OCI-LY7 (cell line): Measurements from ENCODE around the gene CYP2A7. TPM values are rescaled to one million over a fixed set of nuclear protein-coding genes. Genes with fewer than 3 reads are reported as not detected.
"Not testable (repeated sequence)": the region's sequence is repeated elsewhere in the genome, so short reads cannot be mapped to it uniquely, and the experiment has no call there.

Experiments
- BruUV-seq: library from RNA; stranded (reverse); fragments of 400-500 nt; replicated peaks from 2 replicates; lab custom pipeline; 2021; lab: Mats Ljungman, UMichigan
- CTCF ChIA-PET: fragments of 300-600 bp; sonication (Branson Sonifier 250); formaldehyde crosslinking; loops from one replicate; lab custom pipeline; 2022; ENCODE audit warnings: antibody characterized with exemption; ENCODE audit not compliant: unreplicated experiment; lab: Charles Lee
- POLR2A ChIA-PET: fragments of 300-600 bp; sonication (Branson Sonifier 250); formaldehyde crosslinking; loops from one replicate; lab custom pipeline; 2022; ENCODE audit warnings: antibody characterized with exemption; lab: Charles Lee
- DNase-seq: peaks from one replicate; pipeline ENCODE4 v3.0.0-alpha.2; 2015; ENCODE audit warnings: low spot score
- H2AFZ ChIP-seq: fragments of 200-600 bp; sonication (generic), shearing (Covaris generic); 2 replicates; pipeline ENCODE4 v1.6.1; 2014; ENCODE audit warnings: mild to moderate bottlenecking, antibody characterized with exemption, low read length, moderate library complexity
- H3K27ac ChIP-seq: fragments of 200-600 bp; sonication (generic); 2 replicates; pipeline ENCODE4 v1.5.1; 2014; ENCODE audit warnings: mixed run types, low read depth, mild to moderate bottlenecking, moderate library complexity, low read length, inconsistent platforms; ENCODE audit not compliant: poor library complexity, severe bottlenecking
- H3K36me3 ChIP-seq: fragments of 200-600 bp; sonication (generic); 2 replicates; pipeline ENCODE4 v1.6.1; 2014; ENCODE audit warnings: mild to moderate bottlenecking, antibody characterized with exemption, low read length, moderate library complexity, mixed read lengths; ENCODE audit not compliant: insufficient read depth
- H3K4me1 ChIP-seq: fragments of 200-600 bp; sonication (generic); 2 replicates; pipeline ENCODE4 v1.5.1; 2014; ENCODE audit warnings: mild to moderate bottlenecking, low read length; ENCODE audit not compliant: insufficient read depth, poor library complexity, severe bottlenecking
- H3K4me2 ChIP-seq: fragments of 200-600 bp; sonication (generic); 2 replicates; pipeline ENCODE4 v1.6.1; 2014; ENCODE audit warnings: mild to moderate bottlenecking, low read length
- H3K4me3 ChIP-seq: fragments of 200-600 bp; sonication (generic); 2 replicates; pipeline ENCODE4 v1.5.1; 2014; ENCODE audit warnings: mild to moderate bottlenecking, low read depth, low read length; ENCODE audit not compliant: poor library complexity, severe bottlenecking
- H3K79me2 ChIP-seq: fragments of 200-600 bp; sonication (generic); 2 replicates; pipeline ENCODE4 v1.6.1; 2016; ENCODE audit warnings: low read depth, mild to moderate bottlenecking, low read length, moderate library complexity, mixed read lengths; ENCODE audit not compliant: insufficient read depth
- H3K9me2 ChIP-seq: fragments of 200-600 bp; sonication (generic); 2 replicates; pipeline ENCODE4 v1.6.1; 2016; ENCODE audit warnings: mild to moderate bottlenecking, low read length, mixed read lengths; ENCODE audit not compliant: insufficient read depth
- H3K9me3 ChIP-seq: fragments of 200-600 bp; sonication (generic); 2 replicates; pipeline ENCODE4 v1.6.1; 2014; ENCODE audit warnings: mild to moderate bottlenecking, mixed run types, low read length, mixed read lengths
- H4K20me1 ChIP-seq: fragments of 200-600 bp; sonication (generic); 2 replicates; pipeline ENCODE4 v1.6.1; 2014; ENCODE audit warnings: mild to moderate bottlenecking, antibody characterized with exemption, low read length, moderate library complexity, mixed read lengths; ENCODE audit not compliant: insufficient read depth
- CTCF ChIP-seq: fragments of 200-600 bp; sonication (generic); conservative IDR thresholded peaks from 2 replicates; pipeline ENCODE4 v1.5.1; 2014; ENCODE audit warnings: mild to moderate bottlenecking, antibody characterized with exemption, low read length, moderate library complexity, mixed read lengths
- EZH2phosphoT487 ChIP-seq: fragments of 200-600 bp; sonication (generic); IDR thresholded peaks from 2 replicates; pipeline ENCODE4 v1.6.1; 2018; ENCODE audit warnings: low read depth, borderline replicate concordance, mild to moderate bottlenecking, mixed run types, antibody characterized with exemption, low read length, moderate library complexity, mixed read lengths
- intact Hi-C: fragments of 100-400 bp; cut with micrococcal nuclease; formaldehyde crosslinking; loops from one replicate; pipeline ENCODE4 v1.10.0; 2022; ENCODE audit not compliant: unreplicated experiment
- total RNA-seq, 2 experiments: library from RNA; depleted of rRNA in 1 of 2; stranded (reverse); fragments of >200 nt in 1 of 2; shearing (Covaris generic) in 1 of 2; gene quantifications; 2 replicates each; pipeline ENCODE4 v1.2.3, GENCODE V29; 2014 to 2022

CYP2A7 gene
- total RNA-seq, 2 experiments from 2014 or later: not detected

DNA sequence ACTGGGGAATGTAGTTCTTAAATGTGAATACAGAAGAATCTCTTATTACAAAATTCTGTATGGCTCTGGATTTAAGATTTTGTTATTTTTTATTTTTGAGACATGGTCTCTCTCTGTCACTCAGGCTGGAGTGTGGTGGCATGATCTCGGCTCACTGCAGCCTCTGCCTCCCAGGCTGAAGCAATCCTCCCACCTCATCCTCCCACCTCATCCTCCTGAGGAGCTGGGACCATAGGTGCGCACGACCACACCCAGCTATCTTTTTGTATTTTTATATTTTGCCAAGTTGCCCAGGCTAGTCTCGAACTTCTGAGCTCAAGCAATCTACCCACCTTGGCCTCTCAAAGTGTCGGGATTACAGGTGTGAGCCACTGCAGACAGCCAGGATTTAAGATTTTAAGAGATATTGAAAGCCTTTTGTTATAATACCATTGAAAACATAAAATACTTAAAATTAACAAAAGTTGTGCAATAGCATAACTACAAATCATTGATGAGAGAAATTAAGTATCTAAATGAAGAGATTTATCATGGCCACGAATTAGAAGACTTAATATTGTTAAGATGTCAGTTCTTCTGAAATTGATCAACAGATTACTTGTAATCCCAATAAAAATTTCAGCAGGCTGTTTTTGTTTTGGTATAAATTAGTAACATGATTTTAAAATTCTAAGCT is 45.1 kb downstream of the CYP2A7 start:
- Histone ChIP-seq H3K36me3 (no peaks in the 10 kb centered on the region), H3K27ac (no peak overlapping the region), H3K4me2 (no peak overlapping the region), H3K9me3 (no peaks in the 10 kb centered on the region), H3K4me1 (no peaks in the 10 kb centered on the region), H3K79me2 (no peaks in the 10 kb centered on the region), H3K4me3 (no peak overlapping the region), H4K20me1 (no peaks in the 10 kb centered on the region), H3K9me2 (no peaks in the 10 kb centered on the region), H2AFZ (no peak overlapping the region)
- intact Hi-C loops: no loop called here
- no peak for TF ChIP-seq CTCF
- TF ChIP-seq EZH2phosphoT487: no peak
- CTCF ChIA-PET: no interaction called here
- DNase-seq: no peak
- no TSS peak for BruUV-seq
- POLR2A ChIA-PET: interaction anchor here (1.2 kb wide), 1 partner anchor 179 kb away, joined by 4 read pairs; no protein-coding TSS in a partner anchor

- H3K79me2 ChIP-seq, H3K27ac ChIP-seq, H3K9me3 ChIP-seq, H3K36me3 ChIP-seq, H3K4me2 ChIP-seq, H2AFZ ChIP-seq, DNase-seq, H3K9me2 ChIP-seq, H3K4me3 ChIP-seq, H4K20me1 ChIP-seq, H3K4me1 ChIP-seq, BruUV-seq, CTCF ChIA-PET, intact Hi-C loops: not testable (repeated sequence)
- POLR2A ChIA-PET: interaction anchor here (0.7 kb wide), 1 partner anchor 290 kb away, joined by 6 read pairs; no protein-coding TSS in a partner anchor
These were observed 48.1 kb downstream of the CYP2A7 start for GRCh38 chr19:40833728-40834533.

DNA sequence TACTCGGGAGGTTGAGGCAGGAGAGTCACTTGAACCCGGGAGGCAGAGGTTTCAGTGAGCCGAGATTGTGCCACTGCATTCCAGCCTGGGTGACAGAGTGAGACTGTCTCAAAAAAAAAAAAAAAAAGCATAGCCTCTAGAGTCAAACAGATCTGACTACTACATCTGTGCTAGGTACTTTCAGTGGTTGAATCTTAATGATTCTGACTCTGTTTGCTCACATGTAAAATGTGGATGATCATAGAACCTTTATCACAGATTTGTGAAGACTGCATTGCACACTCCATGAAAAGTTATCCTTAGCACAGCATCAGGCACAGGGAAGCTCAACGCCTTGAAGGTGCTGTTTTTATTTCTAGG is 49.6 kb downstream of the CYP2A7 start:
- H3K9me3 ChIP-seq, CTCF ChIA-PET, BruUV-seq, H3K36me3 ChIP-seq, H3K79me2 ChIP-seq, POLR2A ChIA-PET, DNase-seq, H3K4me1 ChIP-seq, H2AFZ ChIP-seq, H4K20me1 ChIP-seq, intact Hi-C loops, H3K9me2 ChIP-seq, H3K4me3 ChIP-seq, H3K27ac ChIP-seq, H3K4me2 ChIP-seq: not testable (repeated sequence)
